HUES64 (cell line): ENCODE results near the gene SLC16A1.
"Not testable (repeated sequence)": the region's sequence is repeated elsewhere in the genome, so short reads cannot be mapped to it uniquely, and the experiment has no call there.

Source experiments
- H3K27ac ChIP-seq: 2 replicates; pipeline ENCODE4 v1.7.0; 2013; ENCODE audit warnings: low read depth, low read length, inconsistent platforms
- H3K27me3 ChIP-seq: 2 replicates; pipeline ENCODE4 v1.6.1; 2013; ENCODE audit warnings: mild to moderate bottlenecking, low read length; ENCODE audit not compliant: insufficient read depth
- H3K36me3 ChIP-seq: 2 replicates; pipeline ENCODE4 v1.6.1; 2013; ENCODE audit warnings: mild to moderate bottlenecking, low read length; ENCODE audit not compliant: insufficient read depth
- H3K4me1 ChIP-seq: 2 replicates; pipeline ENCODE4 v1.6.1; 2013; ENCODE audit warnings: mild to moderate bottlenecking, low read length, moderate library complexity; ENCODE audit not compliant: insufficient read depth
- H3K4me3 ChIP-seq: 2 replicates; pipeline ENCODE4 v1.5.1; 2013; ENCODE audit warnings: mild to moderate bottlenecking, low read length, moderate library complexity
- H3K9ac ChIP-seq: 2 replicates; pipeline ENCODE4 v1.6.1; 2013; ENCODE audit warnings: mild to moderate bottlenecking, low read depth, low read length
- H3K9me3 ChIP-seq: 2 replicates; pipeline ENCODE4 v1.6.1; 2013; ENCODE audit warnings: low read depth, low read length; ENCODE audit not compliant: insufficient read depth
- WGBS: fragments of 150-250, 120-280 bp; methylation state at CpG from one replicate; pipeline ENCODE4 v1.1.7; 2013; ENCODE audit warnings: missing lambda C conversion rate; 5-methylcytosine and 5-hydroxymethylcytosine counted together

Gene SLC16A1

DNA sequence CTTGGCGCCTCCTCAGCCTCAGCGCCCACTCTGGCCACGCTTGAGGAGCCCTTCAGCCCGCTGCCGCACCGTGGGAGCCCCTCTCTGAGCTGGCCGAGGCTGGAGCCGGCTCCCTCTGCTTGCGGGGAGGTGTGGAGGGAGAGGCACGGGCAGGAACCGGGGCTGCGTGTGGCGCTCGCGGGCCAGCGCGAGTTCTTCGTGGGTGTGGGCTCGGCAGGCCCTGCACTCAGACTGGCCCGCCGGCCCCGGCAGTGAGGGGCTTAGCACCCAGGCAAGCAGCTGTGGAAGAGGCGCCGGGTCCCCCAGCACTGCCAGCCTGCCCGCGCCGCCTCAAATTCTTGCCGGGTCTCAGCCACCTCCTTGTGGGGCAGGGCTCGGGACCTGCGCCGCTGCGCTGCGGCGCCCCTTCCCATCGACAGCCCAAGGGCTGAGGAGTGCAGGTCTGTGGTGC, 61.4 kb downstream of the SLC16A1 start:
- Histone ChIP-seq H3K27ac (no peak overlapping the region), H3K36me3 (no peaks in the 10 kb centered on the region; the same call in 1 of the 2 replicates), H3K4me3 (no peak overlapping the region), H3K9me3 (peaks cover 29% of the 10 kb centered on the region), H3K9ac (no peak overlapping the region), H3K4me1 (no peaks in the 10 kb centered on the region), H3K27me3 (no peaks in the 10 kb centered on the region)
- WGBS = 94% methylated on average over 35 of the region's 35 CpGs

DNA sequence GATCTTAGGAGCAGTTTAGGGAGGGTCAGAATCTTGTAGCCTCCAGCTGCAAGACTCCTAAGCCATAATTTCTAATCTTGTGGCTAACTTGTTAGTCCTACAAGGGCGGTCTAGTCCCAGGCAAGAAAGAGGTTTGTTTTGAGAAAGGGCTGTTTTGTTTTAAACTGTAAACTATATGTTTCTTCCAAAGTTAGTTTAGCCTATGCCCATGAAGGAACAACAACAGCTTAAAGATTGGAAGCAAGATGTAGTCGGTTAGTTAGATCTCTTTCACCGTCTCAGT, 62.0 kb downstream of the SLC16A1 start:
- peaks cover 25% of the 10 kb centered on the region for H3K9me3 ChIP-seq
- H3K4me1 ChIP-seq = no peaks in the 10 kb centered on the region
- no peaks in the 10 kb centered on the region for H3K27me3 ChIP-seq
- WGBS = 98% methylated on average over 3 of the region's 3 CpGs
- H3K27ac ChIP-seq = no peak overlapping the region
- H3K4me3 ChIP-seq = no peak overlapping the region
- no peak overlapping the region for H3K9ac ChIP-seq
- no peaks in the 10 kb centered on the region for H3K36me3 ChIP-seq

DNA sequence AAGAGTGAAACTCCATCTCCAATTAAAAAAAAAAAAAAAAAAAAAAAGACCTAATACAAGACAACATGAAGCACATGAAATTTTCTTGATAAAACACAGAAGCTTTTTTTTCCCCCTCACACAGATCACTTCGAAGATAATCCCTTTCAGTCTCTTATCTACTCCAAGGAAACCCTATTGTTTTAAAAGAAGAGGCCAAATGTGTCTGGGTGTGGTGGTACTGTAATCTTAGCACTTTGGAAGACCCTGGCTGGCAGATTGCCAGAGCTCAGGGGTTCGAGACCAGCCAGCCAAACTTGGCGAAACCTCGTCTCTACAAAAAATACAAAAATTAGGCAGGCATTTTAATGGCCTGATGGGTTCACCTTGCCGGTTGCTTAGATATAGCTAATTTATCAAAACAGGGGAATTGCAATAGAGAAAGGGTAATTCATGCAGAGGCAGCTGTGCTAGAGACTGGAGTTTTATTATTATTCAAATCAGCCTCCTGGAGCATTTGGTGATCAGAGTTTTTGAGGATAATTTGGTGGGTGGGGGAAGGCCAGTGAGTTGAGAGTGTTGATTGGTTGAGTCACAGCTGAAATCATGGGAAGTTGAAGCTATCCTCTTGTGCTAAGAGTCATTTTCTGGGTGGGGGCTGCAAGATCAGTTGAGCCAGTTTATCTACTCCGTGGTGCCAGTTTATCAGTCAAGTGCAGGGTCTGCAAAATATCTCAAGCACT, 62.5 kb downstream of the SLC16A1 start:
- Histone ChIP-seq H3K4me1 (no peaks in the 10 kb centered on the region), H3K36me3 (no peaks in the 10 kb centered on the region), H3K4me3 (no peak overlapping the region), H3K27me3 (no peaks in the 10 kb centered on the region), H3K9me3 (peaks cover 25% of the 10 kb centered on the region), H3K9ac (no peak overlapping the region), H3K27ac (no peak overlapping the region)
- WGBS = 87% methylated on average over 6 of the region's 6 CpGs

DNA sequence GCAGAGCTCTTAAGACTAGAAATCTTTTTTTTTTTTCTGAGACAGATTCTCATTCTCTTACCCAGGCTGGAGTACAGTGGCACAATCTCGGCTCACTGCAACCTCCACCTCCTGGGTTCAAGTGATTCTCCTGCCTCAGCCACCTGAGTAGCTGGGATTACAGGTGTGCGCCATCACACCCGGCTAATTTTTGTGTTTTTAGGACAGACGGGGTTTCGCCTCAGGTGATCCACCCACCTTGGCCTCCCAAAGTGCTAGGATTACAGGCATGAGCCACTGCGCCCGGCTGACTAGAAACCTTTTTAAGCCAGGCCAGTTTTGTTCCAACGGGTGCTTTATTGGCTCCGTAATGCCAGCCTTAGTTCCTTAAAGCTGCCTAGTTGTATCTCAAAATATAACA, 66.1 kb downstream of the SLC16A1 start:
- not testable (repeated sequence) for H3K27ac ChIP-seq, H3K4me1 ChIP-seq
- WGBS = 95% methylated on average over 9 of the region's 9 CpGs

DNA sequence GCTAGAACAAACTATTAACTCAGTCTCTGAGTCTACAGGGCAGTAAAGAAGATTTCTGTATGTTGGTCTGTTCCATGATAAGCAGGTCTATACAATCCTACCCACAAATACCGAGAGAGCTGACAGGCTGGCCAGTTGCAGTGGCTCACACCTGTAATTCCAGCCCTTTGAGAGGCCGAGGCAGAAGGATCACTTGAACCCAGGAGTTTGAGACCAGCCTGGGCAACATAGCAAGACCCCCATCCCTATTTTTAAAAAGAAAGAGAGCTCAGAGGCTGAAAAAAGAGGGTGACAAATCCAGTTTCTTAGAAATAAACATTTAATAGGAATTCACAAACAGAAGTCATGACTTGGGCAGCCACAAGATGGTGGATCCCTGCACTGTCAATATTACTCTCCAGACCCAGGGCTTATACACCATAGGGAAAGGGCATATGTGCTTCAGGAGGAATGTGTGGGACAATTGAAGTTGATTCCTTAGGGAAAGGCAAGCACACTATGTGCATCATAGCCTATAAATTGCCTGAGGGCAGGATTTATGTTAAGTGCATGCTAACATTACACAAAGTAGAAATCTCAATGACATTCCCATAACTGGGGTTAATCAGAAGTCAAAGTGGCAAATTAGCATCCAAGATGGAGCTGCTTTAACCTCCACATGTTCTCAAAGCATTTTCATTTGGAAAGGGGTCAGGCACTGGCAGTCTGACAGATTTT, 66.8 kb downstream of the SLC16A1 start:
- no peak overlapping the region for H3K27ac ChIP-seq
- 64% methylated on average over 2 of the region's 2 CpGs for WGBS
- H3K4me3 ChIP-seq = no peak overlapping the region
- H3K4me1 ChIP-seq = no peaks in the 10 kb centered on the region
- no peaks in the 10 kb centered on the region for H3K36me3 ChIP-seq
- H3K27me3 ChIP-seq = no peaks in the 10 kb centered on the region
- peaks cover 8% of the 10 kb centered on the region for H3K9me3 ChIP-seq
- H3K9ac ChIP-seq = no peak overlapping the region

More for the DNA sequence above, 66.1 kb downstream of the SLC16A1 start:
- H3K9me3 ChIP-seq = peaks cover 11% of the 10 kb centered on the region
- not testable (repeated sequence) for H3K9ac ChIP-seq, H3K4me3 ChIP-seq, H3K27me3 ChIP-seq, H3K36me3 ChIP-seq

DNA sequence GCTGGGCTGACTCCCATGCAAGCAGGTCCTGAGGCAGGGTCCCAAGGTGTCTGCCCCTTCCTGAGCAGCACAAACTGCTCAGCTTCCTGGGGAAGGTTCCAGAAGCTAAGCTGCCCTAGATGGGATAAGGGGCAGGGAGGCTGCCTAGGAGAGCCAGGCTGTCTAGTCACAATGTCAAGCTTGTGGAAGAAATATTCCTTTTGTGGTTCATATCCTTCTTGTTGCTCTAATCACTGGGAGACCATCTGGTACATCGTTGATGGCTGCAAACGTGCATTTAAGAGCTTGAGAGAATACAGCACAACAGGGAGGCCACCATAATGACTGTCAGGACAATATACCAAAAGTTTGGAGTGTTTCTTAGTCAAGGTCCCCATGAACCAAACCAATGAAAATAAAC, 67.4 kb downstream of the SLC16A1 start:
- no peak overlapping the region for H3K4me3 ChIP-seq
- no peak overlapping the region for H3K27ac ChIP-seq
- H3K27me3 ChIP-seq = no peaks in the 10 kb centered on the region
- no peaks in the 10 kb centered on the region for H3K4me1 ChIP-seq
- H3K9ac ChIP-seq = no peak overlapping the region
- H3K36me3 ChIP-seq = no peaks in the 10 kb centered on the region
- 0 out of 2 replicates have a peak, but pooled peaks cover 3% of the 10 kb centered on the region for H3K9me3 ChIP-seq
- 85% methylated on average over 2 of the region's 2 CpGs for WGBS

DNA sequence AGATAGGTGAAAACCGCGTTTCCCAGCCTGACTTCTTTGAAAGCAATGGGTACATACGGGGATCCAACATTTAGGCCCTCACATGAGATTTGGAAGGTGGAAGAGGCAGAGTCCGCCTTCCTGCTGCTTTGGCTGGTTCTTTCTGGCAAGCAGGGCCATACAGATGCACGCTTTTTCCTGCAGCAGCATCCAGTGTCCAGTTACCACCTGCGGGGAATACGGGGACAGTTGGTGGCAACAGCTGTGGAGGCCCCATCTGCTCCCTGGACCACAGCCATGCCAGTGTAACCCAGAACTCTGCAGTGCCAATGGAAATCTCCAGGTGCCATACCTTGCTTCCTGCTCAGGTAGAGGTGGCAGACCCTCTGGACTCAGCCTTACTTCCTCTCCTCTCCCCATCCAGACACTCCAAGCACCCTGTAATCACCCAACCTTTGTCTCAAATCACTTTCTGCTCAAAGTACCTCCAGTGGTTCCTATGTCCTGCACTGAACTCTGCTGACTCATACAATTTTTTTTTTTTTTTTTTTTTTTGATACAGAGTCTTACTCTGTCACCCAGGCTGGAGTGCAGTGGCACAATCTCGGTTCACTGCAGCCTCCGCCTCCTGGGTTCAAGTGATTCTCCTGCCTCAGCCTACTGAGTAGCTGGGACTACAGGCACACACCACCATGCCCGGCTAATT, 68.3 kb downstream of the SLC16A1 start:
- H3K27ac ChIP-seq = no peak overlapping the region
- no peaks in the 10 kb centered on the region for H3K27me3 ChIP-seq
- 97% methylated on average over 10 of the region's 10 CpGs for WGBS
- H3K36me3 ChIP-seq = no peaks in the 10 kb centered on the region
- no peak overlapping the region for H3K4me3 ChIP-seq
- no peak overlapping the region for H3K9ac ChIP-seq
- no peaks in the 10 kb centered on the region for H3K4me1 ChIP-seq
- no peaks in the 10 kb centered on the region for H3K9me3 ChIP-seq

DNA sequence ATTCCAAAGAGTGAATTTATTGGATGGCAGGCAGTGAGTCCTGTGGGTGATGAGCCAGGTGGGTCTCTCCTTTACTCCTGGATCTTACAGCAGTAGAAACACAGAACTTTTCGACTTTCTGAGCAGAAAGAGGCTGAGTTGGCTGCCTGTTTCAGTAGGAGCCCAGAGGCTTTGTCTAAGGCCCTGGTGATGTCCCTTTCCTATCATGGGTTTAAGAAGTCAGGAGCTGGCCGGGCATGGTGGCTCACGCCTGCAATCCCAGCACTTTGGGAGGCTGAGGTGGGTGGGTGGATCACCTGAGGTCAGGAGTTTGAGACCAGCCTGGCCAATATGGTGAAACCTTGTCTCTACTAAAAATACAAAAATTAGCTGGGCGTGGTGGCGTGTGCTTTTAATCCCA, 71.0 kb downstream of the SLC16A1 start:
- 93% methylated on average over 5 of the region's 5 CpGs for WGBS
- not testable (repeated sequence) for H3K4me1 ChIP-seq, H3K9ac ChIP-seq

DNA sequence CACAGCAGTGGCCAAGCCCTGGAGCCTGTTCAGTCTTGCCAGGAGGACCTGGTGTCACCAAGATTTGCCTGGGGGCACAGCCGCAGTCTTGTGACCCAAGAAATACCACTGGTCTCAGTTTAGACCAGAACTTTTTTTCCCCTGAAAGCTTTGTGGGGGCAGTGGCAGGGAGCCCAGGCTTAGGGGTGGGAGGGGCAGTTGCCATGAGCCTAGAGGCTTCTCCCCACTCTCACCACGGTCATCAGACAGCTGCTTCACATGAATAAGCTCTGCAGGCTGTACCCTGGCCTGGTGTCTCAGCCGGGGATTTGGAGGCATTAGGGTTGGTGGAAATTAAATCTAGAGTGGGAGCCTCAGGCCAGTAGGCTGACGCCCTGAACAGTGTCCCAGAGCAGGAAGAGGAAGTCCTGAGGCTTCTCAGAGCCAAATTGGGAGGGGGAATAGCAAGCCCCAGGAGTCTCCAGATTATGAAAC, 73.7 kb downstream of the SLC16A1 start:
- H3K27ac ChIP-seq = no peak overlapping the region
- 90% methylated on average over 4 of the region's 4 CpGs for WGBS
- no peaks in the 10 kb centered on the region for H3K36me3 ChIP-seq
- no peak overlapping the region for H3K4me3 ChIP-seq
- no peaks in the 10 kb centered on the region for H3K9me3 ChIP-seq
- no peaks in the 10 kb centered on the region for H3K27me3 ChIP-seq
- H3K4me1 ChIP-seq = peaks cover 21% of the 10 kb centered on the region
- no peak overlapping the region for H3K9ac ChIP-seq

More for the DNA sequence above, 71.0 kb downstream of the SLC16A1 start:
- H3K4me3 ChIP-seq, H3K27me3 ChIP-seq, H3K36me3 ChIP-seq, H3K9me3 ChIP-seq, H3K27ac ChIP-seq: not testable (repeated sequence)

DNA sequence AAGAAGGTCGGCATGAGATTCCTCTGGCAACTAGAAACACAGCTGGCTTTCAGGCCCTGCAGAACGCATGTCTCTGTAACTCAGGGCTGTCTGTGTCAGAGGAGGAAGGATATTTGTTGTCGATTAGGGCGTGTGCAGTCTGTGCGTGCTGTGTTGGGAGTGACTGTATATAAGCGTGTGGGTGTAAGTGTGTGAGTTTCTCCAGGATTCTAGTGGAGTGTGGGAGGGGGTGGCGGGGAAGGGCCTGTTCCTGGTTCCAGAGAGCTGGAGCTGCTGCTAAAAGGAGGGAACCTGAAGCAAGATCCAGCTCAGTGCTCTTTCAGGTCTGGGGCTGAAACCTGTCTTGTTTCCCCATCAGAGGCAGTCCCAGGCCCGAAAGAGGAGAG, 74.3 kb downstream of the SLC16A1 start:
- no peak overlapping the region for H3K4me3 ChIP-seq
- 91% methylated on average over 8 of the region's 8 CpGs for WGBS
- H3K4me1 ChIP-seq = peaks cover 21% of the 10 kb centered on the region
- no peak overlapping the region for H3K27ac ChIP-seq
- H3K9ac ChIP-seq = no peak overlapping the region
- no peaks in the 10 kb centered on the region for H3K27me3 ChIP-seq
- no peaks in the 10 kb centered on the region for H3K9me3 ChIP-seq
- H3K36me3 ChIP-seq = no peaks in the 10 kb centered on the region

DNA sequence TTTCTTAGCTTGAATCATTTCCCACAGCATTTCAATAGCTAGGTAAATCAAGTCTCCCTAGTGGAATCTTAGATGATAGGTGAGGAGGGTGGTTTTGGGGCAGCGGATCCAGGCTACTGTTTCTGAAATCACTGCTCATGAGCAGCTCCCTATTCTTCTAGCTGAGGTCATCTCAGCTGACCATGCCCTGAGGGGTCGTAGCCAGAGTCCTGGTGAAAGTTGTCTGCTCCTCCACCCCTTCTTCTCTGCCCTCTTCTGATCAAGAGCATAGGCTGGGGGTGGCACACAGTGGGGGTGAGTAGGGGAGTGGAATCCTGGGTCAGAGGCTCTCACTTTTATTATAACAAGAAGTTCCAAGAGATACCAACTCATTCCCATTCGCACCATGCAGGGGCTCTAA, 76.2 kb downstream of the SLC16A1 start:
- no peak overlapping the region for H3K27ac ChIP-seq
- WGBS = 93% methylated on average over 3 of the region's 3 CpGs
- H3K36me3 ChIP-seq = no peaks in the 10 kb centered on the region
- no peak overlapping the region for H3K9ac ChIP-seq
- H3K27me3 ChIP-seq = no peaks in the 10 kb centered on the region
- H3K4me1 ChIP-seq = peaks cover 21% of the 10 kb centered on the region
- H3K9me3 ChIP-seq = no peaks in the 10 kb centered on the region
- no peak overlapping the region for H3K4me3 ChIP-seq
